ENCODE data around the gene DUS3L.
"Not testable (repeated sequence)": the region's sequence is repeated elsewhere in the genome, so short reads cannot be mapped to it uniquely, and the experiment has no call there.

DUS3L gene

GRCh38 chr19:5774921-5775320 lies 16.0 kb downstream of the DUS3L start:
- no peak for DNase-seq (ENCODE audit: low read depth in 3 of 3)

DNA sequence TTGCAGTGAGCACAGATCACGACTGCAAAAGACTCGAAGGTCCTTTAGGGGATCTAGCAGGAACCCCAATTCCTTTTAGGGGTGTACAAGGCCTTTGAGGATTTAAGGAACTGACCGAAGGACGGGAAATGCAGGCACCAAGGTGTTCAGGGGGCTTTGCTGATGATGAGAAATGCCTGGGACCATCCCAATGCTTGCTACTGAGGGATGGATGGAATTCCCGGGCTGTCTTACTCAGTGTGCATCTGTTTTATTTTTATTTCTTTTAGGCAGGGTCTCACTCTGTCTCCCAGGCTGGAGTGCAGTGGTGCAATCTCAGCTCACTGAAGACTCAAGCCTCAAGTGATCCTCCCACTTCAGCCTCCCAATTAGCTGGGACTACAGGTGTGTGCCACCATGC lies 17.7 kb downstream of the DUS3L start:
- DNase-seq (ENCODE audit: low read depth in 3 of 3), result no peak

- DNase-seq (ENCODE audit: low read depth in 3 of 3), result no peak
Observed at GRCh38 chr19:5772416-5772815, 18.5 kb downstream of the DUS3L start.

- DNase-seq (ENCODE audit: low read depth in 3 of 3), result no peak
Observed at GRCh38 chr19:5767949-5768348, 23.0 kb downstream of the DUS3L start.

- no peak for DNase-seq (ENCODE audit: low read depth in 3 of 3)
Observed at GRCh38 chr19:5765220-5765619, 25.7 kb downstream of the DUS3L start.

DNA sequence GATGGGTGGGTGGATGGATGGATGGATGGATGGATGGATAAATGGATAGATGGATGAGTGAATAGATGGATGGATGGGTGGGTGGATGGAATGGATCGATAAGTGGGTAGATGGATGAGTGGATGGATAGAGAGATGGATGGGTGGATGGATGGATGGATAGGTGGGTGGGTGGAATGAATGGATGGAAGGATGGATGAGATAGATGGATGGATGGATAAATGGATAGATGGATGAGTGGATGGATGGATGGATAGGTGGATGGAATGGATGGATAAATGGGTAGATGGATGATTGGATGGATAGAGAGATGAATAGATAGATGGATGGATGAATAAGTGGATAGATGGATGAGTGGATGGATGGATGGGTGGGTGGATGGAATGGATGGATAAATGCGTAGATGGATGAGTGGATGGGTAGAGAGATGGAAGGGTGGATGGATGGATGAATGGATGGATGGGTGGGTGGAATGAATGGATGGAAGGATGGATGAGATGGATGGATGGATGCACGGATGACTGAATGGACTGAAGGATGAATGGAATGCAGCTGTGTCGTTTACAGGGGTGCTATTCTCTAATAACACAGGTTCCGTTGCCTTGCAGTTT lies 28.2 kb downstream of the DUS3L start:
- no peak for DNase-seq (ENCODE audit: low read depth in 3 of 3)

- no peak for DNase-seq (ENCODE audit: low read depth in 3 of 3)
Observed at GRCh38 chr19:5753743-5754142, 37.2 kb downstream of the DUS3L start.

DNA sequence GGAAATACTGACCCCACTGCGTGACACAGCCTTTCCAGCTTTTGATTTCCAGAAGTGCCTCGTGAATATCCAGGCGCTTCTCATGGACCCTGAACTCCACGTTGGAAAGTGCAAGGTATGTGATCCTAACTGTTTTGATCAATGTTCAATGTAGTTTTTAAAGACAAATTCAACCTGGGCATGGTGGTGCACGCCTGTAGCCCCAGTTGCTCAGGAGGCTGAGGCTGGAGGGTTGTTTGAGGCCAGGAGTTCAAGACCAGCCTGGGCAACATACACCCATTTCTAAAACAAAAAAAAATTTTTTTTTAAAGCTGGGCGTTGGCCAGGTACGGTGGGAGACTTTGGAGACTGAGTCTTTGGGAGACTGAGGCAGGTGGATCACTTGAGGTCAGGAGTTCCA lies 39.3 kb downstream of the DUS3L start:
- no peak for DNase-seq (ENCODE audit: low read depth in 3 of 3)

- no peak for DNase-seq (ENCODE audit: low read depth in 3 of 3)
Observed at GRCh38 chr19:5749505-5749904, 41.5 kb downstream of the DUS3L start.

DNA sequence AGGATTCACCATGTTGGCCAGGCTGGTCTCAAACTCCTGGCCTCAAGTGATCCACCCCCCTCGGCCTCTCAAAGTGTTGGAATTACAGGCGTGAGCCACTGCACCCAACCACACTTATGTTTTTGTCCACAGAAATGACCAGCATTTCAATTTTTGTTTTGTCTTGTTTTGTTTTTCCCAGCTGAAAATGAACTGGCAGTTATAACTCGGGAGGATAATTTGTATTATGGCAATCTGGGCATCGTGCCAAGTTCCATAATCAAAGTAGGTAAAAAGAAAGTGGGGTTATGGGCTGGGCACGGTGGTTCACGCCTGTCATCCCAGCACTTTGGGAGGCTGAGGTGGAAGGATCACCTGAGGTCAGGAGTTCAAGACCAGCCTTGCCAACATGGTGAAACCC lies 42.0 kb downstream of the DUS3L start:
- DNase-seq (ENCODE audit: low read depth in 3 of 3), result not testable (repeated sequence)

DNA sequence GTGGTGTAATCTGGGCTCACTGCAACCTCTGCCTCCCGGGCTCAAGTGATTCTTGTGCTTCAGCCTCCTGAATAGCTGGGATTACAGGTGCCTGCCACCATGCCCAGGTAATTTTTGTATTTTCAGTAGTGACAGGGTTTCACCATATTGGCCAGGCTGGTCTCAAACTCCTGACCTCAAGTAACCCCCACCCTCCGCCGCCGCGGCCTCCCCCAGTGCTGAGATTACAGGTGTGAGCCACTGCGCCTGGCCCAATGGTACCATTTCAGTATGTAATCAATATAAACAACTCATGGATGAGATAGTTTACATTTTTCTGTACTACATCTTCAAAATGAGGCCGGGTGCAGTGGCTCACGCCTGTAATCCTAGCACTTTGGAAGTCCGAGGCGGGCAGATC lies 46.0 kb downstream of the DUS3L start:
- not testable (repeated sequence) for DNase-seq (ENCODE audit: low read depth in 3 of 3)

DNA sequence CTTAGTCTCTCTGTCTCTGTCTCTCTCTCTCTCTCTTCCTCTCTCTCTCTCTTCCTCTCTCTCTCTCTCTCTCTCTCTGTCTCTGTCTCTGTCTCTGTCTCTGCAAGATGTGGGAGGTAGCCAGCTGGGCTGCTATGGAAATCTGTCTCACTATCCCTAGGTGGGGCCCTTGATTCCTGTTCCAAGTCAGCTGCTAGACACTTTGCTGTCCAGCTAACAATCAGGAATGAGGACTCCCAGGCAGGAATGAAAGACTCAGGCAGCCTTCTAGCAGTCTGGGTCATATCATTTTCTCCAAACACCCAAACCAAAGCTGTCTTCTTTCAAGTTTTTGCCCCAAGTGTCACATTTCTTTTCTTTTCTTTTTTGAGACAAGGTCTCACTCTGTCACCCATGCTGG lies 47.3 kb downstream of the DUS3L start:
- no peak for DNase-seq (ENCODE audit: low read depth in 3 of 3)

GRCh38 chr19:5742051-5742450 lies 48.9 kb downstream of the DUS3L start:
- no peak for DNase-seq (ENCODE audit: low read depth in 3 of 3)

DNA sequence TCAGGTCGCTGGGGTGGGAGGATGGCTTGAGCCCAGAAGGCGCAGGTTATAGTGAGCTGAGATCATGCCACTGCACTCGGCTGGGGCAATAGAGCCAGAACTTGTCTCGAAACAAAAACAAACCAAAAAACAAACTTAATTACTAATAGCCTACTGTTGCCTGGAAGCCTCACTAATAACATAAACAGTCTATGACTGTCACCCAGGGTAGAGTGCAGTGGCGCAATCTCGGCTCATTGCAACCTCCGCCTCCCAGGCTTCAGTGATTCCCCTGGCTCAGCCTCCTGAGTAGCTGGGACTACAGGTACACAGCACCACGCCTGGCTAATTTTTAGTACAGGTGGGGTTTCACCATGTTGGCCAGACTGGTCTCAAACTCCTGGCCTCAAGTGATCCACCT lies 52.5 kb downstream of the DUS3L start:
- no peak for DNase-seq (ENCODE audit: low read depth in 3 of 3)
